Measurements from ENCODE around the gene SAMD4A. TPM values are rescaled to one million over a fixed set of nuclear protein-coding genes. Genes with fewer than 3 reads are reported as not detected.

The SAMD4A gene
- total RNA-seq, 1 donor from 2014 or later: 4.7 TPM

DNA sequence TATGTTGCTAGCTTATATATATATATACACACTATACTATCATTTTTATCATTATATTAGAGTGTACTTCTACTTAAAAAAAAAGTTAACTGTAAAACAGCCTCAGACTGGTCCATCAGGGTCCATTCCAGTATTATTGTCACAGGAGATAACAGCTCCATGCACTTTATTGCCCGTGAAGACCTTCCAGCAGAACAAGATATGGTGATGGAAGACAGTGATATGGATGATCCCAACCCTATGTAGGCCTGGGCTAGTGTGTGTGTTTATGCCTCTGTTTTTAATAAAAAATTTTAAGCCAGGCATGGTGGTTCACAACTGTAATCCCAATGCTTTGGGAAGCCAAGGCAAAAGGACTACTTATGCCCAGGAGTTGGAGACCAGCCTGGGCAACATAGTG, 249.5 kb downstream of the SAMD4A start:
- Mint-ChIP-seq H3K4me3 (no peak overlapping the region), H3K27ac (ENCODE audit: unreplicated experiment) (no peak overlapping the region), H3K36me3 (ENCODE audit: low read depth) (no peaks in the 10 kb centered on the region), H3K27me3 (ENCODE audit: low read depth) (peaks cover 8% of the 10 kb centered on the region), H3K4me1 (peaks cover 4% of the 10 kb centered on the region), H3K9me3 (no peaks in the 10 kb centered on the region)
- DNase-seq (ENCODE audit: low read depth, low spot score): no peak
- TF ChIP-seq, protein P1, sequence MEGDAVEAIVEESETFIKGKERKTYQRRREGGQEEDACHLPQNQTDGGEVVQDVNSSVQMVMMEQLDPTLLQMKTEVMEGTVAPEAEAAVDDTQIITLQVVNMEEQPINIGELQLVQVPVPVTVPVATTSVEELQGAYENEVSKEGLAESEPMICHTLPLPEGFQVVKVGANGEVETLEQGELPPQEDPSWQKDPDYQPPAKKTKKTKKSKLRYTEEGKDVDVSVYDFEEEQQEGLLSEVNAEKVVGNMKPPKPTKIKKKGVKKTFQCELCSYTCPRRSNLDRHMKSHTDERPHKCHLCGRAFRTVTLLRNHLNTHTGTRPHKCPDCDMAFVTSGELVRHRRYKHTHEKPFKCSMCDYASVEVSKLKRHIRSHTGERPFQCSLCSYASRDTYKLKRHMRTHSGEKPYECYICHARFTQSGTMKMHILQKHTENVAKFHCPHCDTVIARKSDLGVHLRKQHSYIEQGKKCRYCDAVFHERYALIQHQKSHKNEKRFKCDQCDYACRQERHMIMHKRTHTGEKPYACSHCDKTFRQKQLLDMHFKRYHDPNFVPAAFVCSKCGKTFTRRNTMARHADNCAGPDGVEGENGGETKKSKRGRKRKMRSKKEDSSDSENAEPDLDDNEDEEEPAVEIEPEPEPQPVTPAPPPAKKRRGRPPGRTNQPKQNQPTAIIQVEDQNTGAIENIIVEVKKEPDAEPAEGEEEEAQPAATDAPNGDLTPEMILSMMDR (conservative IDR thresholded peaks at IDR 0.05): no peak

DNA sequence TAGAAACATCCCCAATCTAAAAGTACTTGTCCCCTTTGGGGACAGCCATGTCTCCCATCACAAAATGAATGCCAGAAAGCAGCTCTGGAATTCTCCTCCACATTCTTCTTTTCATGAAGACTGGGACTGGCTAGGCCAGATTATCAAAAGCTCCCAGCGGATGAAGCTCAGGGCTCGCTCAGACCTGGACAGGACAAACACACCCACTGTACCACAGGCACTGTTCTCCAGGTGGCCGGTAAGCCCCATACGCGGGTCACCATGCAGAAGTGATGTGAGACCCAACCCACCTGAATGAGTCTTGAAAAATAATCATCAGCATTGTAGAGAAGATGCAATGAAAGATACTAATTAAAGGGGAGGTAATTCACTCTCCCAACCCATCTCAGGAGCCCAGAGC, 250.6 kb downstream of the SAMD4A start:
- TF ChIP-seq, protein P1 (conservative IDR thresholded peaks at IDR 0.05): no peak
- Mint-ChIP-seq H3K9me3 (no peaks in the 10 kb centered on the region), H3K36me3 (ENCODE audit: low read depth) (no peaks in the 10 kb centered on the region), H3K27ac (ENCODE audit: unreplicated experiment) (no peak overlapping the region), H3K4me1 (peaks cover 4% of the 10 kb centered on the region), H3K4me3 (no peak overlapping the region), H3K27me3 (ENCODE audit: low read depth) (peaks cover 4% of the 10 kb centered on the region)
- DNase-seq (ENCODE audit: low read depth, low spot score): no peak

DNA sequence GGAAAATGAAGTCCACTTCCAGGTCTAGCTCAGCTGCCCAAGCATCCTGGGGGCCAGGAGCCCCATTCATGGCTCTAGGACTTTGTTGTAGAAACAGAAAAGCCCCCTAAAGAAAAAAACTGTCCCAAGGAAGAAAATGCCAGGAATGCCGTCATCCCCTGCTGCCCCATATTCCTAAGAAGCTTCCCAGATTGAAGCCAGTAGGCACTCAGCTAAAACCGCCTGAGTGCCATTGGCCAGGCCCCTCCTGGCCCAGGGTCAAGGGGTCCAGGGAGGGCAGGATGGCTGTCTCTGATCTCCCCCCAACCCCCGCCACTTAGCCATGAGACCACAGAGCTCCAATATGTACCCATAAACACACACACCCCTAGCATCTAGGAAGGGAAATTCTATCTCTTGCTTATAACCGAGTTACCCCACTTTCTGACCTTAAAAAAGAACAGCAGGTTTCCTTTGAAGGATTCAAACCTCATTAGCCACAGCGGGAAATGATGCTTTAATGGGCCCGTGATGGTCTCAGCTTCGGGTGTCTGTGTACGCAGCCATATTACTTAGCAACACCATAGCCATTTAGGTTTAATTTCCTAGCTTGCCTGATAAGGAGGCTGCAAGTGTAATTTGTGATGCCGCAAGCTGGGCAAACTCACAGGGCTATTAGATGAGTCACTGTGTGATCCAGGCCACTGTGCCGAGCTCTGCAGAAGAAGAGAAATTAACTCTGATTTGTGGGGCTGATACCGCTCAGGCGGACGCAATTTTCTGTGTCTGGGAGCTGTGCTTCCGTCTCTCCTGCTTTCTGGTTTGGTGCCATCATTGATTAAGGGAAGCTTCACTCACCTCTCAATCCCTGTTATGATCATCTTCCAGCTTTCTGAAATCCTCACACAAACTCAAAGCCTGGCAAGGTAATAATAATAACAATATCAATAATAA, 251.5 kb downstream of the SAMD4A start:
- Mint-ChIP-seq H3K36me3 (ENCODE audit: low read depth) (no peaks in the 10 kb centered on the region), H3K4me3 (no peak overlapping the region), H3K9me3 (no peaks in the 10 kb centered on the region), H3K27ac (ENCODE audit: unreplicated experiment) (no peak overlapping the region), H3K27me3 (ENCODE audit: low read depth) (no peaks in the 10 kb centered on the region), H3K4me1 (peaks cover 4% of the 10 kb centered on the region)
- no peak for DNase-seq (ENCODE audit: low read depth, low spot score)
- TF ChIP-seq, protein P1 (conservative IDR thresholded peaks at IDR 0.05): no peak

DNA sequence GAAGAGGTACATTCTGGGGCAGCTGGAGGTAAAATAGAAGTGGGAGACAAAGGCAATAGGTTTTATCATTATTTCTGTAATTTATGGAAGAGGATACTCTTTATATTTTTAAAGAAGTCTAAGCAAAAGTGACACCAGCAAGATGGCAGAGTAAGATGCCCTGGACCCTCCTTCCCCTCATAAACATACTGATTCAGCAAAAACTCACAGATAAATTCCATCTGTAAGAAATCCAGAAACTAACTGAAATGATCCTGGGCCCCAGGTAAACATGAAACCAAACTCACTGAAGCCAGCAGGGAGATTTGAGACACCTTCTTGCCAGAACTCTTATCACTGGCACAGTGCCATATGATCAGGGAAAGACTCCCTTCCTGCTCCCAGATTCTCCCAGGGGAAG, 255.8 kb downstream of the SAMD4A start:
- Mint-ChIP-seq H3K4me3 (no peak overlapping the region), H3K36me3 (ENCODE audit: low read depth) (peaks cover 8% of the 10 kb centered on the region), H3K27me3 (ENCODE audit: low read depth) (no peaks in the 10 kb centered on the region), H3K9me3 (peaks cover 16% of the 10 kb centered on the region), H3K27ac (ENCODE audit: unreplicated experiment) (no peak overlapping the region), H3K4me1 (peaks cover 4% of the 10 kb centered on the region)
- DNase-seq (ENCODE audit: low read depth, low spot score): no peak
- TF ChIP-seq, protein P1 (conservative IDR thresholded peaks at IDR 0.05): no peak

DNA sequence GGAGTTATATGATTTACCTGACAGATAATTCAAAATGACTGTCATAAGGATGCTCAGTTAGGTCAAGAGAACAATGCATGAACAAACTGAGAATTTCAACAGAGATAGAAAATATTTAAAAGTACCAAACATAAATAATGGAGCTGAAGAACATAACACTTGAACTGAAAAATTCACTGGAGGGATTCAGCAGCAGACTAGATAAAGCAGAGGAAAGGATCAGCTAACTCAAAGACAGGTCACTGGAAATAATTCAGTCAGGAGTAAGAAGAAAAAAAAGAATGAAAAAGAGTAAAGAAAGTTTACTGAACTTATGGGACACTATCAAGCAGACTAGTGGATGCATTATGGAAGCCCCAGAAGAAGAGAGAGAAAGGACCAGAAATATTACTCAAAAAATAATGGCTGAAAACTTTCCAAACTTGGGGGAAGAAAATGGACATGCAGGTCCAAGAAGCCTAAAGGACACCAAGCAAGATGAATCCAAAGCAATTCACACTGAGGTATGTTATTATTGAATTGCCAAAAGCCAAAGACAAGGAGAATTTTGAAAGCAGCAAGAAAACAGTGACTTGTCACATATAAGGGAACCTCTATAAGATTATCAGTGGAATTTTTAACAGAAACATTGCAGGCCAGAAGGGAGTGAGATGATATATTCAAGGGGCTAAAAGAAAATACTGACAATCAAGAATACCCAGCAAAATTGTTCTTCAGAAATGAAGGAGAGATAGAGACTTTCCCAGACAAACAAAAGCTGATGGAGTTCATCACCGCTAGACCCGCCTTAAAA, 257.0 kb downstream of the SAMD4A start:
- TF ChIP-seq, protein P1 (conservative IDR thresholded peaks at IDR 0.05): no peak
- Mint-ChIP-seq H3K27ac (ENCODE audit: unreplicated experiment) (no peak overlapping the region), H3K9me3 (peaks cover 16% of the 10 kb centered on the region), H3K4me1 (no peaks in the 10 kb centered on the region), H3K36me3 (ENCODE audit: low read depth) (peaks cover 8% of the 10 kb centered on the region), H3K4me3 (no peak overlapping the region), H3K27me3 (ENCODE audit: low read depth) (no peaks in the 10 kb centered on the region)
- no peak for DNase-seq (ENCODE audit: low read depth, low spot score)
